Glomerular endothelial cell (primary cell): ENCODE measurements around the gene PARP8. TPM values are rescaled to one million over a fixed set of nuclear protein-coding genes. Genes with fewer than 3 reads are reported as not detected.
"Not testable (repeated sequence)": the region's sequence is repeated elsewhere in the genome, so short reads cannot be mapped to it uniquely, and the experiment has no call there.

ENCODE experiments used
- DNase-seq: peaks from one replicate; pipeline ENCODE4 v3.0.0-alpha.2; 2011; ENCODE audit warnings: low read depth, low spot score; ENCODE audit errors: extremely low read depth
- total RNA-seq: library from RNA; depleted of rRNA; stranded (reverse); fragments of >200 nt; gene quantifications from 2 replicates; pipeline ENCODE4 v1.2.3, GENCODE V29; 2015

PARP8 gene
- total RNA-seq, 1 donor from 2014 or later = 2.0 TPM

DNA sequence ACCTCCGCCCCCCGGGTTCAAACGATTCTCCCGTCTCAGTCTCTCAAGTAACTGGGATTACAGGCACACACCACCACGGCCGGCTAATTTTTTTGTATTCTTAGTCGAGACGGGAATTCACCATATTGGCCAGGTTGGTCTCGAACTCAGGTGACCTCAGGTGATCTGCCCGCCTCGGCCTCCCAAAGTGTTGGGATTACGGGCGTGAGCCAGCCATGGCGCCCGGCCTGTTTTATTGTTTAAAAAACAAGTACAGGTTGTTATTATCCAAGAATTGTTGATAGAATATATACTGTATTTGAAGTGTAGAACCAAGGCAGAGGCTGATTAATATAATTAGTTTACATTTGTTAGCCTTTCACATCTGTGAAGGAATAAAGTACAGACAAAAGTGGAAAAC is 8.9 kb downstream of the PARP8 start:
- DNase-seq = no peak

GRCh38 chr5:50679554-50679953 is 13.1 kb downstream of the PARP8 start:
- not testable (repeated sequence) for DNase-seq

DNA sequence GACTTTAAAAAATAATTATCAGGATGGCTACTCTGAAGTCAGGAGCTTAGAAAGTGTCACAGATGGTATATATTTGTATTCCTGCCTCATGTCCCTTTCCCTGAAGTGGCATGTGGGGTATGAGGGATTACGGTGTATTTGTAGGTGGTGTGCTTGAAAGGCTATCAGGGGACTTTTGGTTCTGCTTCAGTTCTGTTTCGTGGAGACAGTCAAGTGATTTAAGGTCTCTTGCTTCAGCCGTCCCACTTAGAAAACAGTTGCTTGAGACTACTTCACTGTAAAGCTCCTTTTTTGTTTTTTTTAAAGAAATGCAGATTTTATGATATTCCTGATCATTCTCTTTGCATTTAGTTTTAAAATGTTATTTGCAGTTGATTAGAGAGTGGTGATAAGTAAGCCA is 18.3 kb downstream of the PARP8 start:
- DNase-seq = no peak

- DNase-seq = no peak
These were observed 21.1 kb downstream of the PARP8 start for GRCh38 chr5:50687548-50687947.

DNA sequence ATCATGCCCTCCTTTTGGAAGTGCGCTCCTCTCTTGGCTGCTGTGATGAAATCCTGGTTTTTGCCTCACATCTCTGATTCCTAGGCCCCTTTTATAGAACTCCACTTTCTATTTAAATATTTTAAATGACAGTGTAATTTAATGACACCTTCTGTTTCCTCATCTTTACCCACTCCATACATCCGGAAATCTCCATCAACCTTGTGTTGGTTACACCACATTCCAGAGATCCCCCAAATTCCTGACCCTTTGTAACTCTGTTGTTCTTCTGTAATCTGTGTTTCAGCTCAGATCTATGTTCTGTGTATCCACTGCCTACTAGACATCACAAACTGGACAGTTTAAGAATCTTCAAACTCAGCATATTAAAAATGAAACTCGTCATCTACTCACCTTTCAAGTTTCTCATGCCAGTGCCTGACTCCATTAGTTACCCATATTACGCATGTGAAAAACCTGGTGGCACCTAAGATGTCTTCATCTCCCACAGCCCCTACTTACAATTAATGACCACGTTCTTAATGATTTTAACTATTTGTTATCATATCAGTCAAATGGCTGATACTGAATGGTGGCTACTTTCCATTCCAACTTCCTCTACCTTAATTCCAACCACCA is 25.1 kb downstream of the PARP8 start:
- DNase-seq = no peak

GRCh38 chr5:50694027-50694590 is 27.7 kb downstream of the PARP8 start:
- no peak for DNase-seq

DNA sequence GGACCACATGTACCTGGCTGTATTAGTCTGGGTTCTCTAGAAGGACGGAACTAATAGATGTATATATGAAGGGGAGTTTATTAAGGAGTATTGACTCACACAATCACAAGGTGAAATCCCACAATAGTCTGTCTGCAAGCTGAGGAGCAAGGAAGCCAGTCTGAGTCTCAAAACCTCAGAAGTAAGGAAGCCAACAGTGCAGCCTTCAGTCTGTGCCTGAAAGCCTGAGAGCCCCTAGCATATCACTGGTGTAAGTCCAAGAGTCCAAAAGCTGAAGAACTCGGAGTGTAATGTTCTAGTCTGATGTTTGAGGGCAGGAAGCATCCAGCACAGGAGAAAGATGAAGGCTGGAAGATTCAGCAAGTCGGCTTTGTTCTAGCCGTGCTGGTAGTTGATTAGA is 28.2 kb downstream of the PARP8 start:
- not testable (repeated sequence) for DNase-seq

DNA sequence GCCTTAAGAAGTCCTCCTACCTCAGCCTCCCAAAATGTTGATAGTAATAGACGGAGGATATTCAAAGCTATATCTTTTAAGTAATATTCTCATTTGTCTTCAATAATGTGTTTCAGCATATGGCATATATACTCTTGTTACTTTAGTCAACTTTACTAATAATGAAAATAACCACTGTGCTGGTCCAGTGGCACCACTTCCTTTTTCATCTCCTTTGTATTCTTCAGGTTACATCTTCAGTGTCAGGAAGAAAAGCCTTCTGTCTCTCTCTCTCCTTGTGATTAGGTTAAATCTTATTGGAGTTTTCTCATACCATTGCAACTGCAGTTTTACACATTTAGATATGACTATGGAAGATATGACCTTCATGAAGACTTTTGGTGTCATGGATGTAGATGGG is 31.3 kb downstream of the PARP8 start:
- DNase-seq = no peak

DNA sequence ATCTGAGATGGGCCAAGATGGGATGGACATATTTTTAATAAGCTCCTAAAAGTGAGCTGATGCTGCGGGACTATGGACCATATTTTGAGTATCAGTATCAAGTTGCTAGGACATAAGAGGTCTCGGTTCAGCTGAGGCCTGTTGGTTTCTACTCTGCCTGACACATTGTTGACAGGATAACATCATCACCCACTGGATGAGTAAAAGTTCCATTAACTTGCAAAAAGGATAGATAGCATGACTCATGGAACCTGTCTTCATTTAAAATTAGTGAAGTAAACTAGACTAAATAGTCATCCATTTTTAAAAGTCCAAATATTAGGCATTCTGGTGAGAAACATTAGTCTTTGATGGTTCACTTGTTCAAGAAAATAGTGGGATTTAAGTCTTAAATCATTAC is 33.3 kb downstream of the PARP8 start:
- DNase-seq = no peak

- no peak for DNase-seq
These were observed 34.3 kb downstream of the PARP8 start for GRCh38 chr5:50700706-50701105.

DNA sequence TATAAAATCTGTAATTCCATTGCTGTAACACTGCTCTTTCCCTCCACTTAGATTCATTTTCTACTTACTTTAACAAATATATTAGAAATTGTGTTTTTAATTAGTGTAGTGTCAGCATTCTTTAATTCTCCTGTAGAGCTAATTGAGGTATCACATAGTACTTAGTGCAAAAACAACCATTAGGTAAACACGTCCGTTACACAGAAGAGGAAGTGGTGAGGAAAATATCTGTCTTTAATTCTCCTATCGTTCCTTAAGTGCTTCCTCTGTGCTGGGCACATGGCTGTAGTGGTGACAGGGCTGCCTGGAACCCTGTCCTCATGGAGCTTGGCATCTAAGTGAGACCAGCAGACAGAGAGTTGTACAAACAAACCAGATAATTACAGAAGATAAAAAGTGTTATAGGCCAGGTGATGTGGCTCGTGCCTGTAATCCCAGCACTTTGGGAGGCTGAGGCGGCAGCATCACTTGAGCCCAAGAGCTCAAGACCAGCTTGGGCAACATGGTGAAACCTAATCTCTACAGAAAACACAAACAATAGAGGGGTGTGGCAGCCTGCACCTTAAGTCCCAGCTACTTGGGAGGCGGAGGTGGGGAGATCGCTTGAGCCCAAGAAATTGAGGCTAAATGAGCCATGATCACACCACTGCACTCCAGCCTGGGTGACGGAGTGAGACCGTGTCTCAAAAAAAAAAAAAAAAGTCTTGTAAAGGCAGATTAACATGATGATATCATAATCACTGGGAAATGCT is 36.4 kb downstream of the PARP8 start:
- no peak for DNase-seq

- no peak for DNase-seq
These were observed 36.9 kb downstream of the PARP8 start for GRCh38 chr5:50703367-50703666.

DNA sequence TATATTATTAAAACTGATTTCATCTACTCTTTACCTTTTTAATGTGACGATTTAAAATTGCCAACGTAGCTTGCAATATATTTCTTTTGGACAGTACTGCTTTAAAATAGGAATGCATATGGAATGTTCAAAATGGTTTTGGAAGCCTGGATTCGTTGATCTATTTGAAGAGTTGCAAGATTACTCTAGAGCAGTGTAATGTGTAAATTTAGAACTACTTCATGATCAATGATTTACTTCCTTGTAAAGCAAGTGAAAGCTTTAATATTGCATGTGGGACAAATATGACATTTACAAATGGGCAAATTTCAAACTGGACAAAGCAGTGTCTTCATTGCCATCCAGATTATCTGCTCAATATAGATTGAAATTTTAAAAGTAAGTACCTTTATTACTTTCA is 38.3 kb downstream of the PARP8 start:
- no peak for DNase-seq

- no peak for DNase-seq
These were observed 43.0 kb downstream of the PARP8 start for GRCh38 chr5:50709471-50709870.

DNA sequence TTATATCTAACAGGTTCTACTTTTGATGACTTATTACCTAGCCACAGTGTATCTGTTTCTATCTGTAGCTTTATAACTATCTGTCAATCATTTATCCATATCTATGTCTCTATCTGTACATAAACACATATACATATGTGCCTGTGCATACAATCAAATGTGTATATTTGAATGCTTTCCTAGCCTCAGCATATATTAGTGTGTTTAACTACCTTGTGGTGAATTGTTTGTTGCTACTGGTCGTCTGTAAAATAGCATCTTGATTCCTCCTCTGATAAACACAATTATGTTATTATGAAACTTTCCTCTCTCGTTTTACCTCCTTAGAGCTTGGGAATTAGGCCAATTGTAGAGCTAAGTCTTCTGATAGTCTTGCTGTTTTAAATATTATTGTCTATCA is 44.4 kb downstream of the PARP8 start:
- DNase-seq = no peak

- DNase-seq = no peak
These were observed 44.8 kb downstream of the PARP8 start for GRCh38 chr5:50711280-50711679.

DNA sequence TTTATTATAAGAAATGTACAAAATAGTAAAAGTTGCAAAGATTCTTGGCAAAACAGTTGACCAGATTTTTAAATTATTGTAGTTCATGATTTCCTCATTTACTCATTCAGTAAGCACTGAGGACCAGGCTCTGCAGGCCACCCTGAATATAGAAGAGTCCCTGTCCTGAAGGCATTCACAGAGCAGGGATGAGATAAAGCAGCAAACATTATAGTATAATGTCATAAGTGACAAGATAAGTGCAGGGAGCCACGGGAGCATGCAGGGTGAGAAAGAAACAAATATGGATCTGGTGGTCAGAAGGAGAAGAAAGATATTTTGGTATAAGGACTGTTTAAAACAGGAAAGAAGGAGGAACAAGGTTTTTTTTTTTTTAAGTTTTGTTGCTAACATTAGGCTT is 46.0 kb downstream of the PARP8 start:
- no peak for DNase-seq

DNA sequence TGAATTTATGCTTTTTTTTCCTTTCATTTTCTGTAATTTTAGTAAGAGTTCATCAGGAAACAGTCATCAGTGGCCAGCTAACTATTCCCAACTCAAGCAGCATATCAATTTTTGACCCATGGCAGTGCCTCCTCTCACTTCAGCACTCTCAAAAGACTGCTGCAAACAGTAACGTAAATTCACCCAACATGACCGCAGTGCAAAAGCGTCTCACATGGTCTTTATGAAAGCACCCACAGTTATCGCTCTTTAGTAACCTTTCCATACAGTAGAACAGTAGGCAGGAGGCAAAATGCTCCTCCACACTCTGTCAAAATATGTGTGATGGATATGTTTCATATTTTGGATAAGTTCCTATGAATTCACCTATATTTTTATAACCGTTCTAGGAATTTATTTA is 48.6 kb downstream of the PARP8 start:
- no peak for DNase-seq

DNA sequence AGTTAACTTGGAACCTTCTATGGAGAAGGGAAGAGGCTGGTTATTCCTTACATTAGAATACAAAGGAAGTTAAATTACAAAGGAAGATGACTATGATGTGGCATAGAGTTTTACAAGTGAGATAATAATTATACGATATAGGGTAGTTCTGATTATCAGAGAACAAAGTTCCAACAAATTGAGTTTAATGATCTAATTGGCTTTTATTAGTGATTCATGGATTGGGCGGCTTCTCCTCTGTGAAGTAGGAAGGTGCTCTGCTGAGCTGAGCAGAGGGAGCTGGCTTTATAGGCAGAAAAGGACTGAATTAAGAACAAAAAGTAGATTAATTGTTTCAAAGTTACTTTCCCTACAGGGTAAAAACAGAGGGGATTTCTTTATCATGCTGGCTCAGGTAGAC is 49.7 kb downstream of the PARP8 start:
- no peak for DNase-seq

GRCh38 chr5:50717651-50718050 is 51.2 kb downstream of the PARP8 start:
- DNase-seq = no peak

GRCh38 chr5:50720061-50720710 is 53.7 kb downstream of the PARP8 start:
- DNase-seq = no peak

DNA sequence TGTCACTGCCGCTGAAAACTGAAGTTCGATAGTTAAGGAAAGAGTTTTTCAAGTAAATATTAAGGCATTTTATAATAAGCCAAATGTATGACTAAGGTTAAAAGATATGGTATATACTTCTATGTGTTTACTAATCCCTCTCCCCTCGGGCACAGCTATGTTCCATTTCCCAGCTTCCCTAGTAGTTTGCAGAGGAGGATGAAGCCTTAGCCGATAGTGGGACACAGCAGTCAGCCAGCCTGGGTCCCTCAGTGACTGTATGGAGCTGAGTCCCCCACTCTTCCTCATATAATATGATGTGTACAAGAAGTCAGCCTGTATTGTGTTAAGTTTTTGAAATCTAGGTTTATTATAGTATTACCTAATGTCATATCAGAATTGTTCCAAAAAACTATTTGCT is 55.8 kb downstream of the PARP8 start:
- no peak for DNase-seq
